SK-N-SH (cell line): ENCODE measurements around the gene ATP1B1. TPM values are rescaled to one million over a fixed set of nuclear protein-coding genes. Genes with fewer than 3 reads are reported as not detected.

Experiments
- CTCF ChIA-PET: fragments of 300-600, 350-600 bp; formaldehyde crosslinking; extraction: SDS; loops from one replicate; lab custom pipeline; 2021; lab: Yijun Ruan, JAX
- POLR2A ChIA-PET: fragments of 350-600 bp; sonication (Branson Sonifier 250); formaldehyde crosslinking; extraction: SDS; loops from one replicate; lab custom pipeline; 2020; ENCODE audit warnings: antibody characterized with exemption, inconsistent platforms; lab: Yijun Ruan, JAX
- DNase-seq: peaks from one replicate; pipeline ENCODE4 v3.0.0; 2012
- H2AFZ ChIP-seq: fragments of 200-600 bp; sonication (generic); 2 replicates; pipeline ENCODE4 v1.8.1; 2016; ENCODE audit warnings: antibody characterized with exemption, mild to moderate bottlenecking, low read depth
- H3F3A ChIP-seq: fragments of 200-600 bp; sonication (generic); replicated peaks from 2 replicates; pipeline ENCODE3; 2016; ENCODE audit warnings: antibody characterized with exemption, mild to moderate bottlenecking; ENCODE audit not compliant: insufficient read depth
- H3K27ac ChIP-seq, 2 experiments: fragments of 200-500 bp in 1 of 2; fragments of 200-600 bp in 1 of 2; sonication (Bioruptor generic) in 1 of 2; sonication (generic), shearing (Covaris generic) in 1 of 2; 2 replicates each; pipeline versions ENCODE4 v1.5.1 to v1.6.1; 2014 to 2016; ENCODE audit warnings: low read depth in 2 of 2, inconsistent platforms in 1 of 2, low read length in 1 of 2, mild to moderate bottlenecking in 1 of 2, mixed read lengths in 1 of 2
- H3K27me3 ChIP-seq: fragments of 200-600 bp; sonication (generic), shearing (Covaris generic); 2 replicates; pipeline ENCODE4 v1.6.1; 2016; ENCODE audit warnings: mixed run types; ENCODE audit not compliant: insufficient read depth
- H3K36me3 ChIP-seq, 2 experiments: fragments of 200-500 bp in 1 of 2; fragments of 200-600 bp in 1 of 2; sonication (Bioruptor generic) in 1 of 2; sonication (generic) in 1 of 2; replicated peaks in 1 of 2; 2 replicates each; pipeline versions ENCODE3 to v1.5.1; 2014 to 2016; ENCODE audit warnings: low read length in 1 of 2, mild to moderate bottlenecking in 1 of 2; ENCODE audit not compliant: insufficient read depth in 2 of 2, control insufficient read depth in 1 of 2
- H3K4me1 ChIP-seq, 2 experiments: fragments of 200-500 bp in 1 of 2; fragments of 200-600 bp in 1 of 2; sonication (Bioruptor generic) in 1 of 2; sonication (generic), shearing (Covaris generic) in 1 of 2; 2 replicates each; pipeline versions ENCODE4 v1.5.1 to v1.6.1; 2014 to 2016; ENCODE audit warnings: low read depth in 1 of 2, low read length in 1 of 2, mixed run types in 1 of 2; ENCODE audit not compliant: insufficient read depth in 2 of 2, control insufficient read depth in 1 of 2
- H3K4me2 ChIP-seq: fragments of 200-600 bp; sonication (generic), shearing (Covaris generic); 2 replicates; pipeline ENCODE4 v1.6.1; 2017; ENCODE audit warnings: mixed run types
- H3K4me3 ChIP-seq, 2 experiments: fragments of 200-500 bp in 1 of 2; fragments of 200-600 bp in 1 of 2; sonication (Bioruptor generic) in 1 of 2; sonication (generic), shearing (Covaris generic) in 1 of 2; 2 replicates each; pipeline versions ENCODE4 v1.5.1 to v1.8.1; 2014 to 2016; ENCODE audit warnings: low read depth in 2 of 2, inconsistent platforms in 1 of 2, low read length in 1 of 2, mild to moderate bottlenecking in 1 of 2, mixed read lengths in 1 of 2, moderate library complexity in 1 of 2
- H3K79me2 ChIP-seq: fragments of 200-600 bp; sonication (generic); 2 replicates; pipeline ENCODE4 v1.8.1; 2017; ENCODE audit warnings: mild to moderate bottlenecking; ENCODE audit not compliant: insufficient read depth
- H3K9ac ChIP-seq: fragments of 200-600 bp; sonication (generic); 2 replicates; pipeline ENCODE4 v1.6.1; 2017; ENCODE audit warnings: mixed run types
- H3K9me2 ChIP-seq: fragments of 200-600 bp; sonication (generic); 2 replicates; pipeline ENCODE4 v1.6.1; 2017; ENCODE audit warnings: mixed run types
- H3K9me3 ChIP-seq: fragments of 200-600 bp; sonication (generic); 2 replicates; pipeline ENCODE4 v1.6.1; 2017; ENCODE audit warnings: mixed run types, mild to moderate bottlenecking, moderate library complexity
- H4K20me1 ChIP-seq: fragments of 200-600 bp; sonication (generic); 2 replicates; pipeline ENCODE4 v1.6.1; 2017; ENCODE audit warnings: mild to moderate bottlenecking, mixed run types; ENCODE audit not compliant: insufficient read depth
- FOSL2 ChIP-seq: IDR thresholded peaks from 2 replicates; pipeline ENCODE4 v1.4.0; 2012; ENCODE audit warnings: low read depth, mild to moderate bottlenecking, moderate library complexity, borderline replicate concordance
- FOXJ3 ChIP-seq: sonication (generic); formaldehyde crosslinking; IDR thresholded peaks from 2 replicates; pipeline ENCODE4 v1.5.1; 2020; ENCODE audit warnings: mild to moderate bottlenecking, missing genetic modification reagents
- GATA2 ChIP-seq: sonication (generic); formaldehyde crosslinking; IDR thresholded peaks from 2 replicates; pipeline ENCODE4 v1.5.0; 2020; ENCODE audit warnings: mild to moderate bottlenecking, missing genetic modification reagents
- MXI1 ChIP-seq: IDR thresholded peaks from 2 replicates; pipeline ENCODE4 v1.6.1; 2012; ENCODE audit warnings: mild to moderate bottlenecking, low read depth, low read length, improper control_type of control experiment
- NFIC ChIP-seq: IDR thresholded peaks from 2 replicates; pipeline ENCODE4 v1.4.0; 2012; ENCODE audit warnings: borderline replicate concordance
- REST ChIP-seq: IDR thresholded peaks from 2 replicates; pipeline ENCODE4 v1.6.1; 2012; ENCODE audit warnings: mild to moderate bottlenecking, low read depth, low read length, moderate library complexity
- RFX5 ChIP-seq: IDR thresholded peaks from 2 replicates; pipeline ENCODE4 v1.6.1; 2012; ENCODE audit warnings: mild to moderate bottlenecking, improper control_type of control experiment, low read length
- TAF1 ChIP-seq: IDR thresholded peaks from 2 replicates; pipeline ENCODE4 v1.6.1; 2012; ENCODE audit warnings: low read depth, mild to moderate bottlenecking, low read length, moderate library complexity, borderline replicate concordance
- USF2 ChIP-seq: fragments of 150-350 bp; IDR thresholded peaks from 2 replicates; pipeline ENCODE4 v1.6.1; 2017; ENCODE audit warnings: antibody characterized with exemption, low read length, low read depth, borderline replicate concordance
- WGBS: methylation state at CpG from one replicate; pipeline ENCODE4 v1.1.6; 2017; ENCODE audit warnings: low lambda C conversion rate; 5-methylcytosine and 5-hydroxymethylcytosine counted together
- polyA plus RNA-seq, 3 experiments: library from polyadenylated mRNA; depleted of rRNA; stranded (reverse); fragments of >200 nt; gene quantifications; 2 replicates each; pipeline ENCODE4 v1.2.3, GENCODE V29; 2012

Gene ATP1B1
- polyA plus RNA-seq, 1 of the 3 experiments (the other 2 are of a cell fraction): 49.5 TPM

- TF ChIP-seq NFIC (peak; percentile 57; the same call in 1 of the 2 replicates), USF2 (no peak), REST (peak; percentile 47; the same call in 1 of the 2 replicates), MXI1 (no peak), FOSL2 (peak; percentile 98)
Observed at GRCh38 chr1:169113613-169114119, 7.2 kb downstream of the ATP1B1 start (continued).

GRCh38 chr1:169115891-169116585 lies 9.5 kb downstream of the ATP1B1 start:
- WGBS: 72% methylated on average over 14 of the region's 14 CpGs
- peaks cover 19% of the 10 kb centered on the region for H3F3A ChIP-seq
- no peaks in the 10 kb centered on the region for H3K9me3 ChIP-seq
- ChIA-PET CTCF (interaction anchor here (0.9 to 1.6 kb wide), 4 partner anchors 15 to 513 kb away, joined by 3 to 6 read pairs (median 4); no protein-coding TSS in a partner anchor), POLR2A (interaction anchor here (1.3 to 2.1 kb wide), 2 partner anchors 9 to 10 kb away, joined by 3 to 7 read pairs; no protein-coding TSS in a partner anchor)
- H4K20me1 ChIP-seq: no peaks in the 10 kb centered on the region
- peaks cover 28 to 53% of the 10 kb centered on the region in 2 experiments for H3K4me1 ChIP-seq
- H3K9me2 ChIP-seq: no peaks in the 10 kb centered on the region
- no peaks in the 10 kb centered on the region for H3K27me3 ChIP-seq
- peaks cover 88% of the 10 kb centered on the region for H3K79me2 ChIP-seq
- DNase-seq: peak; percentile 56
- H3K9ac ChIP-seq: no peak overlapping the region
- H3K4me3 ChIP-seq: no peak overlapping the region
- peaks cover 72 to 78% of the 10 kb centered on the region in 2 experiments for H3K36me3 ChIP-seq
- H3K4me2 ChIP-seq: peak overlapping the region; percentile 26
- H3K27ac ChIP-seq: peak overlapping the region; percentile 16 to 41; a peak in 2 of 4 replicates
- no peak overlapping the region for H2AFZ ChIP-seq
- no peak for TF ChIP-seq TAF1
- no peak for TF ChIP-seq FOSL2
- peak; percentile 54; the same call in 1 of the 2 replicates for TF ChIP-seq GATA2
- peak; percentile 52; the same call in 1 of the 2 replicates for TF ChIP-seq MXI1
- TF ChIP-seq RFX5: no peak
- TF ChIP-seq FOXJ3 (CRISPR knock-in tag): 0 out of 2 replicates have a peak, but pooled peaks have one; percentile 45
- TF ChIP-seq, all 33 proteins: peak for 3
